Measurements from ENCODE around the gene SETD9. TPM values are rescaled to one million over a fixed set of nuclear protein-coding genes. Genes with fewer than 3 reads are reported as not detected.

SETD9 gene
- total and polyA plus RNA-seq, 7 donors, result 4.9 to 16.3 (median 11.1) TPM

DNA sequence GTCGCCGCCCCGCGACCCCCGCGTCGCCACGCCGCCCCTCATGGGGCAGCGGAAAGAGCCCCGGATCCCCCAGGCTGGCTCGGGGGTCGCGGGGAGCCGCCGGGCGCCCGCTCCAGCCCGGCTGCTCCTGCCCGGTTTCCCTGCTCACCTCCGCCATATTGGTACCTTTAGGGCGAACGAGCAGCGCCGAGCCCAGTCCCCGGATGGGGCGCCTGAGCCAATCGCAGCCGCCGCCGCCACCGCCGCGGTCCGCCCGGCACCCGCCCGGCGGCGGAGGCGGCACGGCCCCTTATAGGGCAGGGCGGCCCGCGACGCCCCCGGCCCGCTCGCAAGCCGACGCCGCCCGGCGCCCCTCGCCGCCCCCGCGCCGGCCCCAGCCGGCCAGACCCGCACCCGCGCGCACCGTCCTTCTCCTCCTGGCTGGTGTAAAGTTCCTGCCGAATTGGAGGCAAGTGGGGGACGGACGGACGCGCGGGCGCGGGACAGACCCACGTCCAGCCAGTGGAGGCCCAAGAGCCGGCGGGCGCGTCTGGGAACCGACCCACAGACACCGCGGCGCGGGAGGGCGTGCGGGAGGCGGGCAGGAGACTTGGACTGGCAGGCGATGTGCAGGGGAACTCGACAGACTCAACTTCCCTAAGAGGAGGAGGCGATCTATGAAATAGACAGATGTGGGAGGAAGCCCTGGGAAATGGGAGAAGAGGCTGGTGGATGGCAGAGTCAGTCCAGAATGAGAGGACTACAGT lies 42.7 kb downstream of the SETD9 start, which contains the start of gene MIER3:
Gene MIER3 (minus strand): TSS at position 178 of the 746 bp plus-strand sequence. CDS start 21 bp downstream, at position 157.
- Histone ChIP-seq H3K27ac (peak within 1 kb of the TSS; percentile 76), H3K4me1 (peaks cover 5% of the 10 kb centered on the region), H3K27me3 (ENCODE audit: insufficient read depth in 3 of 3, low read length in 2 of 3) (no peaks in the 10 kb centered on the region), H3K9me3 (no peaks in the 10 kb centered on the region), H3K4me3 (peak within 1 kb of the TSS; percentile 91), H3K36me3 (ENCODE audit: insufficient read depth in 1 of 2, low read depth in 1 of 2) (peaks cover 0 to 24% of the 10 kb centered on the region in 2 donors)
- TF ChIP-seq, protein P1, sequence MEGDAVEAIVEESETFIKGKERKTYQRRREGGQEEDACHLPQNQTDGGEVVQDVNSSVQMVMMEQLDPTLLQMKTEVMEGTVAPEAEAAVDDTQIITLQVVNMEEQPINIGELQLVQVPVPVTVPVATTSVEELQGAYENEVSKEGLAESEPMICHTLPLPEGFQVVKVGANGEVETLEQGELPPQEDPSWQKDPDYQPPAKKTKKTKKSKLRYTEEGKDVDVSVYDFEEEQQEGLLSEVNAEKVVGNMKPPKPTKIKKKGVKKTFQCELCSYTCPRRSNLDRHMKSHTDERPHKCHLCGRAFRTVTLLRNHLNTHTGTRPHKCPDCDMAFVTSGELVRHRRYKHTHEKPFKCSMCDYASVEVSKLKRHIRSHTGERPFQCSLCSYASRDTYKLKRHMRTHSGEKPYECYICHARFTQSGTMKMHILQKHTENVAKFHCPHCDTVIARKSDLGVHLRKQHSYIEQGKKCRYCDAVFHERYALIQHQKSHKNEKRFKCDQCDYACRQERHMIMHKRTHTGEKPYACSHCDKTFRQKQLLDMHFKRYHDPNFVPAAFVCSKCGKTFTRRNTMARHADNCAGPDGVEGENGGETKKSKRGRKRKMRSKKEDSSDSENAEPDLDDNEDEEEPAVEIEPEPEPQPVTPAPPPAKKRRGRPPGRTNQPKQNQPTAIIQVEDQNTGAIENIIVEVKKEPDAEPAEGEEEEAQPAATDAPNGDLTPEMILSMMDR (IDR thresholded peaks at IDR 0.05), result no peak
- peak; percentile 82 to 87 for DNase-seq
- intact Hi-C loops (cut with DNase I), result loop anchor here (2.0 to 5.0 kb wide), 4 partner anchors 43 to 270 kb away; partner anchors contain the start of genes GPBP1 (in 1 of the 2) and SETD9 (in 1 of the 2)
- WGBS, 3 donors, result 0 to 1% (median 0%) methylated on average over 50 to 89 of the region's 89 CpGs
- ATAC-seq, result peak; percentile 95 to 98 (median 97)

DNA sequence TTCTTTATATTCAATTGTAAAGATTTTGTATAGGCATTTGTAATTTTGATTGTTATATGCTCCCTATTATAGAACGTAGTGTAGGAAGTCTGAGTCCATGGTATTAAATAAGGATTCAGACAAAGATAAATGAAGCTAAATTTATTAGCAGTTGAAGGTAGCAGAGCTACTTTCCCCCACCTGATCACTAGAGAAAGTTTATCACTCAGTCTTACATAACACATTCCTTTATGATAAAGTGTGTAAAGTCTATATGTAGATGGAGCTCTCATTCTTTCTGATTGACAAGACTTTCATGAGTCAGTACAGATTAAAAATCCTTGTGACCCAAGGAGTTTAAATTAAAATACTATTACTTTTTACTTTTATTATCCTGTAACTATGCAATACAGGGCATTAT lies 44.9 kb downstream of the SETD9 start:
- Histone ChIP-seq H3K36me3 (ENCODE audit: insufficient read depth in 1 of 2, low read depth in 1 of 2) (peaks cover 0 to 6% of the 10 kb centered on the region in 2 donors), H3K9me3 (no peaks in the 10 kb centered on the region)

DNA sequence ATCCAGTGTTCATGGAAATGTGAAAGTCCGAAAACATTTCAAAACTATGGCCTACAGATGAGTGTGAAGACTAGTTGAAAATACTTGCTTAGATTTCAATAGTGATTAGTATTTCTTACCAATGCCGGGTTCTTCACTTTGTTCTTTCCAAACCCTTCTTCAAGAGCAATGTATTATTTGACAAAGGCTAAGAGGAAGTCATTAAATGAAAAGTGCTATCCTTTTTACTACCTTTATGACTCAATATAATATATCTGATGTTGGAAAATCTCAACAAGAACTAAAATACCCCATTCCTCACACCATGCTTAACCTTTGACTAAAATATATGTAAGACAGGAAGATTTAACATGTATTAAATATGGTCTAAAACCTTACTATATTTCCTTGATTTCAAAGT lies 49.2 kb downstream of the SETD9 start:
- H3K27ac ChIP-seq, result no peak overlapping the region
- H3K27me3 ChIP-seq (ENCODE audit: insufficient read depth in 3 of 3, low read length in 2 of 3), result no peaks in the 10 kb centered on the region
- no peak overlapping the region for H3K4me3 ChIP-seq
- intact Hi-C loops (cut with DNase I), result no loop called here
- H3K4me1 ChIP-seq, result no peaks in the 10 kb centered on the region
- WGBS, 3 donors, result 91 to 94% (median 92%) methylated on average over 2 of the region's 2 CpGs
- no peak for ATAC-seq
- TF ChIP-seq, protein P1 (IDR thresholded peaks at IDR 0.05), result no peak
- DNase-seq, result no peak
- H3K9me3 ChIP-seq, result no peaks in the 10 kb centered on the region
- H3K36me3 ChIP-seq (ENCODE audit: insufficient read depth in 1 of 2, low read depth in 1 of 2), result no peaks in the 10 kb centered on the region

More for the DNA sequence above, 44.9 kb downstream of the SETD9 start:
- intact Hi-C loops (cut with DNase I), result loop anchor here (5.0 kb wide), 2 partner anchors 218 to 268 kb away; partner anchors contain the start of gene GPBP1 (in 1 of the 2)
- DNase-seq, result no peak
- 96 to 98% (median 98%) methylated on average over 1 of the region's 1 CpG for WGBS, 3 donors
- TF ChIP-seq, protein P1 (IDR thresholded peaks at IDR 0.05), result no peak
- ATAC-seq, result no peak
- H3K27me3 ChIP-seq (ENCODE audit: insufficient read depth in 3 of 3, low read length in 2 of 3), result no peaks in the 10 kb centered on the region
- no peak overlapping the region for H3K4me3 ChIP-seq
- H3K27ac ChIP-seq, result no peak overlapping the region
- H3K4me1 ChIP-seq, result peaks cover 5% of the 10 kb centered on the region

DNA sequence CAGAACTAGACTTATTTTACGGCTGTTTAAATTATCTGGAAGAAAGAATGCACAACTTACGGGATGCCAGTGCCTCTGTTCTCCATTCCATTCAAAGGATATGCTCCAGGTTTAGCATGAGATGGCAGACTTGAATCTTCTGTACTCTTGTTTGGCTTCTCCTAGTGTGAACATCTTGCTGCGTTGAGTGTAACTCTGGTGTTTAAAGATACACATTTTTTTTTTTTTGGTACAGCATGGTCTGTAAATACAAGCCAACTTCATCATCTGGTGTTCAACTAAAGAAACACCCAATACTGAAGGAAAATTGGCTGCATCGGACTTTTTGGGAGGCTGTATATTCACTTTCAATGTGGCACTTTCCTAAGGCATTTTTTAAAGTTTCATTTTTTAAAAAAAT lies 49.9 kb downstream of the SETD9 start:
- intact Hi-C loops (cut with DNase I), result no loop called here
- TF ChIP-seq, protein P1 (IDR thresholded peaks at IDR 0.05), result no peak

More for the DNA sequence above, 49.9 kb downstream of the SETD9 start:
- Histone ChIP-seq H3K27ac (no peak overlapping the region), H3K4me1 (no peaks in the 10 kb centered on the region), H3K27me3 (ENCODE audit: insufficient read depth in 3 of 3, low read length in 2 of 3) (no peaks in the 10 kb centered on the region), H3K36me3 (ENCODE audit: insufficient read depth in 1 of 2, low read depth in 1 of 2) (no peaks in the 10 kb centered on the region), H3K9me3 (no peaks in the 10 kb centered on the region), H3K4me3 (no peak overlapping the region)
- DNase-seq (no peak), ATAC-seq (no peak)
- 69 to 85% (median 81%) methylated on average over 4 of the region's 4 CpGs for WGBS, 3 donors

Measured in psoas muscle (tissue), 8 donors.